Kidney epithelial cell (primary cell): ENCODE data around the gene KLHL14. TPM values are rescaled to one million over a fixed set of nuclear protein-coding genes. Genes with fewer than 3 reads are reported as not detected.
"Not testable (repeated sequence)": the region's sequence is repeated elsewhere in the genome, so short reads cannot be mapped to it uniquely, and the experiment has no call there.

ENCODE experiments used
- DNase-seq: peaks from one replicate; pipeline ENCODE4 v3.0.0-alpha.2; 2010; ENCODE audit warnings: low read depth
- H3K27me3 ChIP-seq: 2 replicates; pipeline ENCODE4 v1.6.0; 2011; ENCODE audit warnings: low read length; ENCODE audit not compliant: control insufficient read depth, insufficient read depth
- H3K36me3 ChIP-seq: 2 replicates; pipeline ENCODE4 v1.5.1; 2011; ENCODE audit warnings: low read length; ENCODE audit not compliant: control insufficient read depth, insufficient read depth
- H3K4me3 ChIP-seq: 2 replicates; pipeline ENCODE4 v1.5.1; 2011; ENCODE audit warnings: low read depth, mild to moderate bottlenecking, control low read depth, low read length
- total RNA-seq: library from RNA; depleted of rRNA; stranded (reverse); fragments of >200 nt; gene quantifications from 2 replicates; pipeline ENCODE4 v1.2.3, GENCODE V29; 2015
- TF ChIP-seq, protein P1 (sequence below): IDR thresholded peaks from 2 replicates; pipeline ENCODE4 v1.5.1; 2011; ENCODE audit warnings: mild to moderate bottlenecking, moderate library complexity, low read length, control low read depth, inconsistent platforms; ENCODE audit not compliant: insufficient read depth, poor library complexity, severe bottlenecking

Gene KLHL14
- total RNA-seq, 1 donor from 2014 or later: 3.6 TPM

DNA sequence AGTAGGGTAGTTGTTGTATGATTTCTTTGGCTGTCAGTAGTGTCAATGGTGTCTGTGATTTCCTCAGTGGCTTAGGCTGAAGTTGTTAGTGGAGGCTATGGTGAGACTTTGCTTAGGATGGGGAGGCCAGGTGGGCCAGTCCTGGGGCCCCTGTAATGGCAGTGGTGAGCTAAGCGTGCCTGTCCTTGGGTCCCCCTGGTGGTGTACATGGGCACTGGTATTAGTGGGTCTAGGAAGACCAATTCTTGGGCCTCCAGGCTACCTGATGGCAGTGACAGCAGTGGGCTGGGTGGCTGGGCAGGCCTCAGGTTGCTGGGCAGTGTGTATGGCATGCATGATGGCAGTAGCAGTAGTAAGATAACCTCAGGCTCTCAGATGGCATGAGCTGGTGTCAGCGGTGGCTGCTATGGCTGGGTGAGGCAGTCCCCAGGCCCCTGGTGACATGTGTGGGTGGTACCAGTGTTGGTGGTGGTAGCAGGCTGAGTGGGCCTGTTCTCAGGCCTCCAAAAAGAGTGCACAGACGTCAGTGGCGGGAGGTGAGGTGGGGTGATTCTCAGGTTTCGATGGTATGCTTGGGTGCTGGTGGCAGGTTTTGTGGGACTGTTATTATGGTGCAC lies 103.2 kb downstream of the KLHL14 start:
- TF ChIP-seq, protein P1, sequence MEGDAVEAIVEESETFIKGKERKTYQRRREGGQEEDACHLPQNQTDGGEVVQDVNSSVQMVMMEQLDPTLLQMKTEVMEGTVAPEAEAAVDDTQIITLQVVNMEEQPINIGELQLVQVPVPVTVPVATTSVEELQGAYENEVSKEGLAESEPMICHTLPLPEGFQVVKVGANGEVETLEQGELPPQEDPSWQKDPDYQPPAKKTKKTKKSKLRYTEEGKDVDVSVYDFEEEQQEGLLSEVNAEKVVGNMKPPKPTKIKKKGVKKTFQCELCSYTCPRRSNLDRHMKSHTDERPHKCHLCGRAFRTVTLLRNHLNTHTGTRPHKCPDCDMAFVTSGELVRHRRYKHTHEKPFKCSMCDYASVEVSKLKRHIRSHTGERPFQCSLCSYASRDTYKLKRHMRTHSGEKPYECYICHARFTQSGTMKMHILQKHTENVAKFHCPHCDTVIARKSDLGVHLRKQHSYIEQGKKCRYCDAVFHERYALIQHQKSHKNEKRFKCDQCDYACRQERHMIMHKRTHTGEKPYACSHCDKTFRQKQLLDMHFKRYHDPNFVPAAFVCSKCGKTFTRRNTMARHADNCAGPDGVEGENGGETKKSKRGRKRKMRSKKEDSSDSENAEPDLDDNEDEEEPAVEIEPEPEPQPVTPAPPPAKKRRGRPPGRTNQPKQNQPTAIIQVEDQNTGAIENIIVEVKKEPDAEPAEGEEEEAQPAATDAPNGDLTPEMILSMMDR: peak; percentile 4
- no peak overlapping the region for H3K4me3 ChIP-seq
- DNase-seq: no peak
- peaks cover 1% of the 10 kb centered on the region for H3K36me3 ChIP-seq
- H3K27me3 ChIP-seq: no peaks in the 10 kb centered on the region

DNA sequence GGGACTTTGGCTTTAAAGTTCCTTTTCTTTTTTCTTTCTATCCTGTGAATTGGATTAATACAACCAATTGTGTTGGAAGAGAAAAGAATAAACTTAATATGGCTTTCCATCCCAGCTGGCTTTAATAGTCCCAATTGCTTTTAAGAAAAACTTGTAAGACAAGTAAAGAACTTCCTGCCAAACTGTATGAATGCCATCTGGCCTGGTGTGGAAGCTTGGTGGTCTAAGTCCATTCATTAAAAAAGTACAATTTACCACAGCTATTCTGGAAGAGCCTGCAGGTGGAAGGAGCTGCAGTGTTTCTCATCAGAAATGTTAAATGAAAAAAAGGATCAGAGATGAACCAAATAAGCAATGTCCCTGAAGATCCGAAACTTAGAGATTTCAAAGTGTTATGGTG lies 103.9 kb downstream of the KLHL14 start:
- Histone ChIP-seq H3K4me3 (no peak overlapping the region), H3K27me3 (no peaks in the 10 kb centered on the region), H3K36me3 (peaks cover 1% of the 10 kb centered on the region)
- no peak for DNase-seq
- TF ChIP-seq, protein P1: no peak

DNA sequence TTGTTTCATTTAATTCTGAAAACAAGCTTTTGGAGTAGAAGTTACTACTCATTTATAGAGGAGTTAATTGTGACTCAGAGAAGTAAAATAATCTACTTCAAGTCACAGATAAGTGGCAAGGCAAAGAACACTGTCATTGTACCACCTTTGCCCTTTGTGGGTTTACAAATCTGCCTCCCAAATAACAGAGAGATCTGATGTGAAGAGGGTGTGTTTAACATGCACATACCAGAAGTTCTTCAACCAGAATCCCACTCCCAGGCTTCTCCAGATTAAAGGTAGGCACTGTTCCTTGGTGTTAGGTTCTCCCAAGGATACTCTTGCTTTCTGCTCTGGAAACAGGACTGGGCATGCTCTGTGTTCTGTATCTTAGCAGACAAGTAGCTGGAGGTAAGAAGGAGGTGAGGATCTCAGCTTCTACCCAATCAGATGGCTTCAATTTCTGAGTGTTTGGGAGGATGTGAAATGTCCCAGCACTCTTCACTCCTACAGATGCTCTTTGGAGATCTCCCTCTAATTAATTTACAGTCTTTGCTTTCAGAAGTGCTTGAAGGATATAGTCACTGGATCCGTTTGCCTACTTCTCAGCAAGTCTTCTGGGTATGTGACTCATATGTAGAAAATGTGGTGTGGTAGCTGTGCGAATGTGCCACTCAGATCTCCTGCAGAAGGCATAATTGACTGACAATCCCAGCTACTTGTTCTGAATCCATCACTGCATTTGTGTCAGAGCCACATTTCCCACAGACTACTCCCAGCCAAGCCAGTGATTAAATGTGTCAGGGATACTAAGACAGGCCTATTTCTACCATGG lies 111.1 kb downstream of the KLHL14 start:
- Histone ChIP-seq H3K27me3 (no peaks in the 10 kb centered on the region), H3K4me3 (no peak overlapping the region), H3K36me3 (no peaks in the 10 kb centered on the region)
- DNase-seq: peak; percentile 90
- TF ChIP-seq, protein P1: no peak

DNA sequence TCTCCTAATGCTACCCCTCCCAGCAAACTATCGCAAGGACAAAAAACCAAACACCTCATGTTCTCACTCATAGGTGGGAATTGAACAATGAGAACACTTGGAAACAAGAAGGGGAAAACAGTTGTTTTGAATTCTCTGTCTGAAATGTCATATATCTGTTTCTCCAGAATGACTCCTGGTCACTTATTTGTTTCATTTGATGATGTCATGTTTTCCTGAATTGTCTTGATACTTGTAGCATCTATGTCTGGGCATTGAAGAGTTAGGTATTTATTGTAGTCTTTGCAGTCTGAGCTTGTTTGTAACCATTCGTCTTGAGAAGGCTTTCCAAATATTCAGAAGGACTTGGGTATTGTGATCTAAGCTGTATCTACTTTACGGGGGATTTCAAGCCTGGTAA lies 118.3 kb downstream of the KLHL14 start:
- H3K4me3 ChIP-seq, H3K27me3 ChIP-seq, DNase-seq, H3K36me3 ChIP-seq: not testable (repeated sequence)

DNA sequence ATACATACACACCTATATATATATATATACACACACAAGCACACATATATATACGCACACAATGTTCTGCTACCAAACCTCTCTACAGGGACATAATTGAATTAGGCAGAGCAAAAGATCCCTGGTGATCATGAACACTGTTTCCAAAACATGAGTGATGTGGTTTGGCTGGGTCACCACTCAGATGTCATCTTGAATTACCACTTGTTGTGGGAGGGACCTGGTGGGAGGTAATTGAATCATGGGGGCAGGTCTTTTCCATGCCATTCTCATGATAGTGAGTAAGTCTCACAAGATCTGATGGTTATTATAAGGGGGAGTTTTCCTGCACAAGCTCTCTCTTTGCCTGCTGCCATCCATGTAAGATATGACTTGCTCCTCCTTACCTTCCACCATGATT lies 135.2 kb downstream of the KLHL14 start:
- H3K4me3 ChIP-seq, DNase-seq, H3K27me3 ChIP-seq, H3K36me3 ChIP-seq: not testable (repeated sequence)

DNA sequence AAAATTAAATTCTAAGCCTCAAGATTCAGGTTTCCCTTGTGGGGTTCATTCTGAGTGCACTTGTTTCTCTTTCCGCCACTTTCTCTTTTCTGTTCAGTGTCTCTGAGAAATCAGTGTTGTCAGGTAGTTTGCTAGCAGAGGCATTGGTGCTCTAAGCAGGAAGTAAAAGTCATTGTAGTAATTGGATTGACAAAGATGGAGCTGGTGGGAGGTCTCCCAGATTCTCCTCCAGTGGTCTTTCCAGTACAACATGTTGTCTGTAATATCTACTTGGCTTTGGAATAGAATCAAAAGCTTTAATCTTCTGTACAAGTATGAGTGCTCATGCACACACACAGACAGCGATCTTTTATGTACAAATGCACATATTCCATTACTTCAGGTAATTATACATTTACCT lies 135.6 kb downstream of the KLHL14 start:
- DNase-seq: no peak
- Histone ChIP-seq H3K36me3 (no peaks in the 10 kb centered on the region), H3K4me3 (no peak overlapping the region), H3K27me3 (no peaks in the 10 kb centered on the region)
- TF ChIP-seq, protein P1: no peak
